K562 (cell line): Measurements from ENCODE around the gene DSCAM. TPM values are rescaled to one million over a fixed set of nuclear protein-coding genes. Genes with fewer than 3 reads are reported as not detected.

ENCODE experiments used
- ATAC-seq: fragments of 200-7000 bp; cut with Tn5 transposase; 3 replicates; pipeline ENCODE4 v1.9.1; 2020; ENCODE audit warnings: moderate library complexity
- BruUV-seq: library from RNA; stranded (reverse); fragments of 400-500 nt; replicated peaks from 2 replicates; lab custom pipeline; 2021; lab: Mats Ljungman, UMichigan
- CTCF ChIA-PET: fragments of 300-600 bp; formaldehyde crosslinking; extraction: SDS; loops from one replicate; lab custom pipeline; 2021; ENCODE audit warnings: low intra/inter-chr PET ratio; lab: Yijun Ruan, JAX
- POLR2A ChIA-PET: fragments of 300-600, 350-650 bp; sonication (Branson Sonifier 250); formaldehyde crosslinking; extraction: SDS; loops from one replicate; lab custom pipeline; 2021; ENCODE audit warnings: antibody characterized with exemption, inconsistent platforms; lab: Yijun Ruan, JAX
- DNase-seq, 4 experiments: peaks; one replicate each; pipeline versions ENCODE4 v3.0.0 to v3.0.0-alpha.2; 2011 to 2018; ENCODE audit warnings: low spot score in 3 of 4, mixed read lengths in 3 of 4; ENCODE audit errors: extremely low read depth in 1 of 4
- FAIRE-seq: peaks from 2 replicates; lab custom pipeline; 2011; peaks lifted over from hg19 to GRCh38; lab: Jason Lieb, UNC
- H2AFZ ChIP-seq: 2 replicates; pipeline ENCODE4 v1.6.0; 2011; ENCODE audit warnings: low read depth, low read length, control low read depth, inconsistent platforms
- H3K27ac ChIP-seq: fragments of 200-600 bp; 3 replicates; pipeline ENCODE4 v1.8.0; 2011; ENCODE audit warnings: low read depth, mild to moderate bottlenecking, control low read depth, inconsistent platforms, low read length, moderate library complexity, mixed read lengths; ENCODE audit errors: extremely low read depth
- H3K27me3 ChIP-seq, 2 experiments: fragments of 300-600 bp in 1 of 2; 2 replicates in 1 of 2; 3 replicates in 1 of 2; pipeline versions ENCODE4 v1.6.0 to v1.8.0; 2011; ENCODE audit warnings: inconsistent platforms in 2 of 2, low read length in 2 of 2, mild to moderate bottlenecking in 1 of 2, mixed read lengths in 1 of 2, moderate library complexity in 1 of 2; ENCODE audit not compliant: control insufficient read depth in 2 of 2, insufficient read depth in 2 of 2
- H3K36me3 ChIP-seq: fragments of 300-600 bp; 3 replicates; pipeline ENCODE4 v1.8.0; 2011; ENCODE audit warnings: mild to moderate bottlenecking, low read length, inconsistent platforms; ENCODE audit not compliant: control insufficient read depth, insufficient read depth
- H3K4me1 ChIP-seq, 2 experiments: fragments of 200-600 bp in 1 of 2; replicated peaks in 1 of 2; 2 replicates in 1 of 2; 3 replicates in 1 of 2; pipeline versions ENCODE4 v1.5.1 to v1.8.0; 2011; ENCODE audit warnings: inconsistent platforms in 2 of 2, low read length in 2 of 2, mild to moderate bottlenecking in 1 of 2, mixed read lengths in 1 of 2, moderate library complexity in 1 of 2; ENCODE audit not compliant: control insufficient read depth in 2 of 2, insufficient read depth in 2 of 2
- H3K4me2 ChIP-seq: 2 replicates; pipeline ENCODE4 v1.6.1; 2011; ENCODE audit warnings: low read length, control low read depth, inconsistent platforms, mixed read lengths; ENCODE audit not compliant: insufficient read depth
- H3K4me3 ChIP-seq: fragments of 200-600 bp; sonication (generic), shearing (Covaris generic); 2 replicates; pipeline ENCODE4 v1.5.1; 2016; ENCODE audit warnings: control low read depth, inconsistent platforms
- H3K79me2 ChIP-seq: fragments of 200-600 bp; 3 replicates; pipeline ENCODE4 v1.8.0; 2011; ENCODE audit warnings: low read length, inconsistent platforms; ENCODE audit not compliant: control insufficient read depth, insufficient read depth
- H3K9ac ChIP-seq, 2 experiments: 2 replicates each; pipeline versions ENCODE4 v1.6.0 to v1.6.1; 2011; ENCODE audit warnings: low read depth in 2 of 2, low read length in 2 of 2, control low read depth in 1 of 2, inconsistent platforms in 1 of 2, mild to moderate bottlenecking in 1 of 2, mixed read lengths in 1 of 2; ENCODE audit not compliant: insufficient read depth in 1 of 2
- H3K9me1 ChIP-seq: one replicate; pipeline ENCODE4 v1.6.0; 2011; ENCODE audit warnings: inconsistent platforms, mild to moderate bottlenecking, low read length, moderate library complexity; ENCODE audit not compliant: control insufficient read depth, insufficient read depth
- H3K9me3 ChIP-seq: replicated peaks from 2 replicates; pipeline ENCODE4 v1.5.1; 2011; ENCODE audit warnings: low read depth, low read length, inconsistent platforms; ENCODE audit not compliant: control insufficient read depth, insufficient read depth
- H4K20me1 ChIP-seq: replicated peaks from 2 replicates; pipeline ENCODE4 v1.6.1; 2011; ENCODE audit warnings: low read length, inconsistent platforms, mixed read lengths; ENCODE audit not compliant: control insufficient read depth, insufficient read depth
- CEBPG ChIP-seq, 3 experiments: fragments of 200-800 bp in 1 of 3; sonication (Bioruptor generic) in 1 of 3; sonication (generic) in 1 of 3; formaldehyde crosslinking in 1 of 3; IDR thresholded peaks in 2 of 3; conservative IDR thresholded peaks in 1 of 3; 2 replicates each; pipeline versions ENCODE4 v1.6.1 to v1.8.0; 2016 to 2022; ENCODE audit warnings: missing compliant biosample characterization in 2 of 3, missing genetic modification characterization in 2 of 3, mild to moderate bottlenecking in 1 of 3, missing genetic modification reagents in 1 of 3
- CSDE1 ChIP-seq, 2 experiments: fragments of 450-650 bp; IDR thresholded peaks; 2 replicates each; pipeline ENCODE4 v1.6.1; 2016; ENCODE audit warnings: mild to moderate bottlenecking in 1 of 2
- GTF2F1 ChIP-seq: IDR thresholded peaks from 2 replicates; pipeline ENCODE4 v1.6.1; 2011; ENCODE audit warnings: low read depth, low read length, improper control_type of control experiment
- SETDB1 ChIP-seq: IDR thresholded peaks from one replicate; pipeline ENCODE4 v1.6.1; 2012; ENCODE audit warnings: low read length, control low read depth, inconsistent platforms
- WGBS: fragments of 100-300 bp; shearing (Covaris generic); methylation state at CpG from one replicate; pipeline ENCODE4 v1.1.6; 2016; ENCODE audit warnings: low coverage, mixed read lengths; ENCODE audit not compliant: insufficient coverage; ENCODE audit errors: missing lambda C conversion rate; 5-methylcytosine and 5-hydroxymethylcytosine counted together
- in situ Hi-C: fragments of 300-500 bp; cut with MboI; formaldehyde crosslinking; loops from 4 replicates; pipeline ENCODE4 v1.15.0; 2018; ENCODE audit warnings: inconsistent platforms, mixed read lengths
- intact Hi-C: fragments of 100-400 bp; cut with micrococcal nuclease; formaldehyde crosslinking; loops from 2 replicates; pipeline ENCODE4 v1.14.2; 2022
- polyA plus RNA-seq, 8 experiments: library from polyadenylated mRNA; depleted of rRNA in 4 of 8; stranded (reverse) in 5 of 8; unstranded in 3 of 8; fragments of >200 nt; fragmentation: Nextera tagmentation in 2 of 8; fragmentation: Illumina TruSeq in 1 of 8; extraction: Ambion mirVana in 2 of 8; extraction: Trizol in 1 of 8; gene quantifications; 2 replicates each; pipeline versions ENCODE4 v1.2.1 to v1.2.3, GENCODE V29; 2011 to 2014; ENCODE audit warnings: inconsistent platforms in 1 of 8, missing spikeins in 1 of 8
- total RNA-seq, 7 experiments: library from RNA; depleted of rRNA in 6 of 7; stranded (reverse); fragments of >200 nt in 6 of 7; fragmentation: Illumina TruSeq in 2 of 7; extraction: Trizol in 2 of 7; gene quantifications; 2 replicates each; pipeline versions ENCODE4 v1.2.1 to v1.2.3, GENCODE V29; 2011 to 2021; ENCODE audit warnings: low replicate concordance in 1 of 7
- TF ChIP-seq, protein P1 (sequence below), 2 experiments: fragments of 450-650 bp; formaldehyde crosslinking in 1 of 2; IDR thresholded peaks; 2 replicates each; pipeline versions ENCODE4 v1.4.0 to v1.6.1; 2014 to 2020; ENCODE audit warnings: mild to moderate bottlenecking in 2 of 2, borderline replicate concordance in 1 of 2, low read depth in 1 of 2
- TF ChIP-seq, protein P2 (sequence below), 3 experiments: fragments of 200-800 bp in 1 of 3; fragments of 250-450 bp in 1 of 3; fragments of 450-650 bp in 1 of 3; sonication (Bioruptor Pico) in 1 of 3; sonication (Bioruptor generic) in 1 of 3; formaldehyde crosslinking in 1 of 3; IDR thresholded peaks; 2 replicates each; pipeline versions ENCODE4 v1.6.1 to v1.8.0; 2016 to 2022; ENCODE audit warnings: mild to moderate bottlenecking in 2 of 3, missing genetic modification characterization in 2 of 3, missing compliant biosample characterization in 1 of 3, moderate library complexity in 1 of 3

DSCAM gene
- total and polyA plus RNA-seq, 9 of the 15 experiments (the other 6 are each of a cell fraction or from before 2014, with no cell fraction given), result not detected

DNA sequence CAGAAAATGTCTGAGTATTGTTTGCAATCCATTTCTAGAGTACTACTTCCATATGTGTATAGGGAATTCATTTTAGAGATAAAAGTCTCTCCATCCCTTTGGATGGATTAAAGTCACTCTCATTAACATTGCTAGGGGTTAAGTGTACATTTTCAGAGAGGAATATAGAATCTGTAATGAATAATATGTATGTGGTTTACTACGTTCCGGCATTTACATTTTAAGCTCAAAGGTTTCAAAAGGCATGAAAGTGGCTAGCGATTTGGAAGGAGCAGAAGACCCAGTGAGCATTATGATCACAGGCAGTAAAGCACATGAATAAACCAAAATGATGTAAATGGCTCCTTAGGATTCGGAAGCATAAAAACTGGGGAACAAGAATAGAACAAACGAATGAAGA is 123.0 kb downstream of the DSCAM start (continued):
- TF ChIP-seq, protein P1, sequence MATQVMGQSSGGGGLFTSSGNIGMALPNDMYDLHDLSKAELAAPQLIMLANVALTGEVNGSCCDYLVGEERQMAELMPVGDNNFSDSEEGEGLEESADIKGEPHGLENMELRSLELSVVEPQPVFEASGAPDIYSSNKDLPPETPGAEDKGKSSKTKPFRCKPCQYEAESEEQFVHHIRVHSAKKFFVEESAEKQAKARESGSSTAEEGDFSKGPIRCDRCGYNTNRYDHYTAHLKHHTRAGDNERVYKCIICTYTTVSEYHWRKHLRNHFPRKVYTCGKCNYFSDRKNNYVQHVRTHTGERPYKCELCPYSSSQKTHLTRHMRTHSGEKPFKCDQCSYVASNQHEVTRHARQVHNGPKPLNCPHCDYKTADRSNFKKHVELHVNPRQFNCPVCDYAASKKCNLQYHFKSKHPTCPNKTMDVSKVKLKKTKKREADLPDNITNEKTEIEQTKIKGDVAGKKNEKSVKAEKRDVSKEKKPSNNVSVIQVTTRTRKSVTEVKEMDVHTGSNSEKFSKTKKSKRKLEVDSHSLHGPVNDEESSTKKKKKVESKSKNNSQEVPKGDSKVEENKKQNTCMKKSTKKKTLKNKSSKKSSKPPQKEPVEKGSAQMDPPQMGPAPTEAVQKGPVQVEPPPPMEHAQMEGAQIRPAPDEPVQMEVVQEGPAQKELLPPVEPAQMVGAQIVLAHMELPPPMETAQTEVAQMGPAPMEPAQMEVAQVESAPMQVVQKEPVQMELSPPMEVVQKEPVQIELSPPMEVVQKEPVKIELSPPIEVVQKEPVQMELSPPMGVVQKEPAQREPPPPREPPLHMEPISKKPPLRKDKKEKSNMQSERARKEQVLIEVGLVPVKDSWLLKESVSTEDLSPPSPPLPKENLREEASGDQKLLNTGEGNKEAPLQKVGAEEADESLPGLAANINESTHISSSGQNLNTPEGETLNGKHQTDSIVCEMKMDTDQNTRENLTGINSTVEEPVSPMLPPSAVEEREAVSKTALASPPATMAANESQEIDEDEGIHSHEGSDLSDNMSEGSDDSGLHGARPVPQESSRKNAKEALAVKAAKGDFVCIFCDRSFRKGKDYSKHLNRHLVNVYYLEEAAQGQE (IDR thresholded peaks at IDR 0.05; ENCODE audit: borderline replicate concordance), result no peak
- TF ChIP-seq, protein P1 (CRISPR knock-in tag; IDR thresholded peaks at IDR 0.05; ENCODE audit: low read depth), result no peak

DNA sequence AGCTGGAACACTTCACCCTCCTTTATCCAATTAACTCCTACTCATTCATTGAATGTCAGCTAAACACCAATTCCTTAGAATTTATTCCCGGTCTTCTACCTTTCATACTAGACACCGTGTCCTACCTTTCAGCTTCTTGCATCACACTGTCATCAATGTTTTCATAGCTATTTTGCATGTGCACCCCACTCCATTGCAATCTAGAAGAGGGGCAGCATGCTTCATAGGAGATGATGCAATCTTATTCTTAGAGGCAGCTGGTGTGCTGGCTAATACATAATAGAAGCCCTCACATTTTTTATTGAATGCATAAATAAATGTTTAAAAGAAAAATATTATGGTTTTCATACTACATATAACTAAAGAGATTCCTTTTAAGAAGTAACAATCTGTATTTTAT is 123.6 kb downstream of the DSCAM start:
- Histone ChIP-seq H3K79me2 (no peaks in the 10 kb centered on the region), H3K9me3 (no peaks in the 10 kb centered on the region), H3K27ac (no peak overlapping the region), H3K9me1 (no peaks in the 10 kb centered on the region), H3K27me3 (no peaks in the 10 kb centered on the region), H3K4me3 (no peak overlapping the region), H3K9ac (no peak overlapping the region), H3K4me2 (no peak overlapping the region), H2AFZ (no peak overlapping the region), H3K4me1 (no peaks in the 10 kb centered on the region), H4K20me1 (no peaks in the 10 kb centered on the region), H3K36me3 (no peaks in the 10 kb centered on the region)
- WGBS, result 0% methylated on average over 2 of the region's 2 CpGs
- ChIA-PET POLR2A (no interaction called here), CTCF (no interaction called here)
- intact Hi-C loops, result no loop called here
- ATAC-seq (no peak), DNase-seq (no peak), FAIRE-seq (no peak)
- TF ChIP-seq CEBPG (CRISPR knock-in tag; IDR thresholded peaks at IDR 0.05) (no peak), CEBPG (tag; conservative IDR thresholded peaks at IDR 0.05 in 1 of 2, IDR thresholded peaks at IDR 0.05 in 1 of 2) (peak in 1 of 2 experiments; percentile 58; a peak in 1 of 4 replicates), CSDE1 (IDR thresholded peaks at IDR 0.05) (no peak), GTF2F1 (no peak), SETDB1 (no peak)
- TF ChIP-seq, protein P2, sequence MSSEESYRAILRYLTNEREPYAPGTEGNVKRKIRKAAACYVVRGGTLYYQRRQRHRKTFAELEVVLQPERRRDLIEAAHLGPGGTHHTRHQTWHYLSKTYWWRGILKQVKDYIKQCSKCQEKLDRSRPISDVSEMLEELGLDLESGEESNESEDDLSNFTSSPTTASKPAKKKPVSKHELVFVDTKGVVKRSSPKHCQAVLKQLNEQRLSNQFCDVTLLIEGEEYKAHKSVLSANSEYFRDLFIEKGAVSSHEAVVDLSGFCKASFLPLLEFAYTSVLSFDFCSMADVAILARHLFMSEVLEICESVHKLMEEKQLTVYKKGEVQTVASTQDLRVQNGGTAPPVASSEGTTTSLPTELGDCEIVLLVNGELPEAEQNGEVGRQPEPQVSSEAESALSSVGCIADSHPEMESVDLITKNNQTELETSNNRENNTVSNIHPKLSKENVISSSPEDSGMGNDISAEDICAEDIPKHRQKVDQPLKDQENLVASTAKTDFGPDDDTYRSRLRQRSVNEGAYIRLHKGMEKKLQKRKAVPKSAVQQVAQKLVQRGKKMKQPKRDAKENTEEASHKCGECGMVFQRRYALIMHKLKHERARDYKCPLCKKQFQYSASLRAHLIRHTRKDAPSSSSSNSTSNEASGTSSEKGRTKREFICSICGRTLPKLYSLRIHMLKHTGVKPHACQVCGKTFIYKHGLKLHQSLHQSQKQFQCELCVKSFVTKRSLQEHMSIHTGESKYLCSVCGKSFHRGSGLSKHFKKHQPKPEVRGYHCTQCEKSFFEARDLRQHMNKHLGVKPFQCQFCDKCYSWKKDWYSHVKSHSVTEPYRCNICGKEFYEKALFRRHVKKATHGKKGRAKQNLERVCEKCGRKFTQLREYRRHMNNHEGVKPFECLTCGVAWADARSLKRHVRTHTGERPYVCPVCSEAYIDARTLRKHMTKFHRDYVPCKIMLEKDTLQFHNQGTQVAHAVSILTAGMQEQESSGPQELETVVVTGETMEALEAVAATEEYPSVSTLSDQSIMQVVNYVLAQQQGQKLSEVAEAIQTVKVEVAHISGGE (CRISPR knock-in tag; IDR thresholded peaks at IDR 0.05), result no peak
- in situ Hi-C loops, result no loop called here
- BruUV-seq, result no TSS peak
